ENCODE measurements around the gene GHR.

Gene GHR

GRCh38 chr5:42462083-42462482 is 38.8 kb downstream of the GHR start:
- Histone ChIP-seq H2AFZ (ENCODE audit: low read length, unreplicated experiment) (no peak overlapping the region), H3K79me2 (ENCODE audit: control insufficient read depth, insufficient read depth, low read length, unreplicated experiment) (no peaks in the 10 kb centered on the region), H3K4me1 (ENCODE audit: control insufficient read depth, insufficient read depth, low read length, unreplicated experiment) (no peaks in the 10 kb centered on the region), H3K27ac (ENCODE audit: low read depth, low read length) (no peak overlapping the region), H3K4me3 (ENCODE audit: low read depth, low read length) (no peak overlapping the region), H3K36me3 (ENCODE audit: insufficient read depth, low read length) (no peaks in the 10 kb centered on the region), H3K27me3 (ENCODE audit: insufficient read depth, low read length) (no peaks in the 10 kb centered on the region)

- Histone ChIP-seq H2AFZ (ENCODE audit: low read length, unreplicated experiment) (no peak overlapping the region), H3K79me2 (ENCODE audit: control insufficient read depth, insufficient read depth, low read length, unreplicated experiment) (no peaks in the 10 kb centered on the region), H3K36me3 (ENCODE audit: insufficient read depth, low read length) (no peaks in the 10 kb centered on the region), H3K4me3 (ENCODE audit: low read depth, low read length) (no peak overlapping the region), H3K27ac (ENCODE audit: low read depth, low read length) (no peak overlapping the region), H3K4me1 (ENCODE audit: control insufficient read depth, insufficient read depth, low read length, unreplicated experiment) (peaks cover 9% of the 10 kb centered on the region), H3K27me3 (ENCODE audit: insufficient read depth, low read length) (no peaks in the 10 kb centered on the region)
Observed at GRCh38 chr5:42467572-42467971, 44.3 kb downstream of the GHR start.

- Histone ChIP-seq H3K27ac (ENCODE audit: low read depth, low read length) (no peak overlapping the region), H3K79me2 (ENCODE audit: control insufficient read depth, insufficient read depth, low read length, unreplicated experiment) (no peaks in the 10 kb centered on the region), H3K4me1 (ENCODE audit: control insufficient read depth, insufficient read depth, low read length, unreplicated experiment) (peaks cover 11% of the 10 kb centered on the region), H2AFZ (ENCODE audit: low read length, unreplicated experiment) (no peak overlapping the region), H3K4me3 (ENCODE audit: low read depth, low read length) (no peak overlapping the region), H3K36me3 (ENCODE audit: insufficient read depth, low read length) (no peaks in the 10 kb centered on the region), H3K27me3 (ENCODE audit: insufficient read depth, low read length) (no peaks in the 10 kb centered on the region)
Observed at GRCh38 chr5:42467981-42468524, 44.8 kb downstream of the GHR start.

- Histone ChIP-seq H2AFZ (ENCODE audit: low read length, unreplicated experiment) (no peak overlapping the region), H3K27ac (ENCODE audit: low read depth, low read length) (no peak overlapping the region), H3K27me3 (ENCODE audit: insufficient read depth, low read length) (no peaks in the 10 kb centered on the region), H3K36me3 (ENCODE audit: insufficient read depth, low read length) (no peaks in the 10 kb centered on the region), H3K4me3 (ENCODE audit: low read depth, low read length) (no peak overlapping the region), H3K79me2 (ENCODE audit: control insufficient read depth, insufficient read depth, low read length, unreplicated experiment) (no peaks in the 10 kb centered on the region), H3K4me1 (ENCODE audit: control insufficient read depth, insufficient read depth, low read length, unreplicated experiment) (no peaks in the 10 kb centered on the region)
Observed at GRCh38 chr5:42483472-42484154, 60.4 kb downstream of the GHR start.

GRCh38 chr5:42487077-42487476 is 63.8 kb downstream of the GHR start:
- Histone ChIP-seq H3K36me3 (ENCODE audit: insufficient read depth, low read length) (no peaks in the 10 kb centered on the region), H3K27me3 (ENCODE audit: insufficient read depth, low read length) (no peaks in the 10 kb centered on the region), H3K27ac (ENCODE audit: low read depth, low read length) (no peak overlapping the region), H3K4me1 (ENCODE audit: control insufficient read depth, insufficient read depth, low read length, unreplicated experiment) (no peaks in the 10 kb centered on the region), H2AFZ (ENCODE audit: low read length, unreplicated experiment) (no peak overlapping the region), H3K79me2 (ENCODE audit: control insufficient read depth, insufficient read depth, low read length, unreplicated experiment) (no peaks in the 10 kb centered on the region), H3K4me3 (ENCODE audit: low read depth, low read length) (no peak overlapping the region)

- no peaks in the 10 kb centered on the region for H3K36me3 ChIP-seq (ENCODE audit: insufficient read depth, low read length)
- H3K79me2 ChIP-seq (ENCODE audit: control insufficient read depth, insufficient read depth, low read length, unreplicated experiment), result no peaks in the 10 kb centered on the region
- no peak overlapping the region for H3K4me3 ChIP-seq (ENCODE audit: low read depth, low read length)
- H3K27ac ChIP-seq (ENCODE audit: low read depth, low read length), result no peak overlapping the region
- H2AFZ ChIP-seq (ENCODE audit: low read length, unreplicated experiment), result no peak overlapping the region
- H3K27me3 ChIP-seq (ENCODE audit: insufficient read depth, low read length), result no peaks in the 10 kb centered on the region
- H3K4me1 ChIP-seq (ENCODE audit: control insufficient read depth, insufficient read depth, low read length, unreplicated experiment), result no peaks in the 10 kb centered on the region
Observed at GRCh38 chr5:42487821-42488220, 64.6 kb downstream of the GHR start.

- Histone ChIP-seq H2AFZ (ENCODE audit: low read length, unreplicated experiment) (no peak overlapping the region), H3K36me3 (ENCODE audit: insufficient read depth, low read length) (no peaks in the 10 kb centered on the region), H3K4me1 (ENCODE audit: control insufficient read depth, insufficient read depth, low read length, unreplicated experiment) (peaks cover 18% of the 10 kb centered on the region), H3K27ac (ENCODE audit: low read depth, low read length) (no peak overlapping the region), H3K27me3 (ENCODE audit: insufficient read depth, low read length) (no peaks in the 10 kb centered on the region), H3K4me3 (ENCODE audit: low read depth, low read length) (no peak overlapping the region), H3K79me2 (ENCODE audit: control insufficient read depth, insufficient read depth, low read length, unreplicated experiment) (no peaks in the 10 kb centered on the region)
Observed at GRCh38 chr5:42490831-42491230, 67.6 kb downstream of the GHR start.

- Histone ChIP-seq H2AFZ (ENCODE audit: low read length, unreplicated experiment) (no peak overlapping the region), H3K4me1 (ENCODE audit: control insufficient read depth, insufficient read depth, low read length, unreplicated experiment) (peaks cover 22% of the 10 kb centered on the region), H3K27ac (ENCODE audit: low read depth, low read length) (no peak overlapping the region), H3K4me3 (ENCODE audit: low read depth, low read length) (no peak overlapping the region), H3K27me3 (ENCODE audit: insufficient read depth, low read length) (no peaks in the 10 kb centered on the region), H3K36me3 (ENCODE audit: insufficient read depth, low read length) (no peaks in the 10 kb centered on the region), H3K79me2 (ENCODE audit: control insufficient read depth, insufficient read depth, low read length, unreplicated experiment) (no peaks in the 10 kb centered on the region)
Observed at GRCh38 chr5:42491699-42492098, 68.5 kb downstream of the GHR start.

GRCh38 chr5:42492974-42493373 is 69.7 kb downstream of the GHR start:
- H2AFZ ChIP-seq (ENCODE audit: low read length, unreplicated experiment), result no peak overlapping the region
- peaks cover 22% of the 10 kb centered on the region for H3K4me1 ChIP-seq (ENCODE audit: control insufficient read depth, insufficient read depth, low read length, unreplicated experiment)
- no peaks in the 10 kb centered on the region for H3K27me3 ChIP-seq (ENCODE audit: insufficient read depth, low read length)
- no peak overlapping the region for H3K27ac ChIP-seq (ENCODE audit: low read depth, low read length)
- H3K79me2 ChIP-seq (ENCODE audit: control insufficient read depth, insufficient read depth, low read length, unreplicated experiment), result no peaks in the 10 kb centered on the region
- H3K4me3 ChIP-seq (ENCODE audit: low read depth, low read length), result no peak overlapping the region
- no peaks in the 10 kb centered on the region for H3K36me3 ChIP-seq (ENCODE audit: insufficient read depth, low read length)

- Histone ChIP-seq H3K4me1 (ENCODE audit: control insufficient read depth, insufficient read depth, low read length, unreplicated experiment) (peaks cover 22% of the 10 kb centered on the region), H3K27me3 (ENCODE audit: insufficient read depth, low read length) (no peaks in the 10 kb centered on the region), H3K36me3 (ENCODE audit: insufficient read depth, low read length) (no peaks in the 10 kb centered on the region), H3K79me2 (ENCODE audit: control insufficient read depth, insufficient read depth, low read length, unreplicated experiment) (no peaks in the 10 kb centered on the region), H2AFZ (ENCODE audit: low read length, unreplicated experiment) (no peak overlapping the region), H3K27ac (ENCODE audit: low read depth, low read length) (no peak overlapping the region), H3K4me3 (ENCODE audit: low read depth, low read length) (no peak overlapping the region)
Observed at GRCh38 chr5:42494414-42494813, 71.2 kb downstream of the GHR start.

GRCh38 chr5:42495914-42496313 is 72.7 kb downstream of the GHR start:
- no peaks in the 10 kb centered on the region for H3K27me3 ChIP-seq (ENCODE audit: insufficient read depth, low read length)
- no peak overlapping the region for H3K27ac ChIP-seq (ENCODE audit: low read depth, low read length)
- no peak overlapping the region for H3K4me3 ChIP-seq (ENCODE audit: low read depth, low read length)
- no peak overlapping the region for H2AFZ ChIP-seq (ENCODE audit: low read length, unreplicated experiment)
- no peaks in the 10 kb centered on the region for H3K36me3 ChIP-seq (ENCODE audit: insufficient read depth, low read length)
- no peaks in the 10 kb centered on the region for H3K79me2 ChIP-seq (ENCODE audit: control insufficient read depth, insufficient read depth, low read length, unreplicated experiment)
- H3K4me1 ChIP-seq (ENCODE audit: control insufficient read depth, insufficient read depth, low read length, unreplicated experiment), result peaks cover 22% of the 10 kb centered on the region

Data from ACC112 (cell line).